Measurements from ENCODE around the gene PROB1. TPM values are rescaled to one million over a fixed set of nuclear protein-coding genes. Genes with fewer than 3 reads are reported as not detected.

The PROB1 gene
- total RNA-seq, 1 donor from 2014 or later = 1.9 TPM

DNA sequence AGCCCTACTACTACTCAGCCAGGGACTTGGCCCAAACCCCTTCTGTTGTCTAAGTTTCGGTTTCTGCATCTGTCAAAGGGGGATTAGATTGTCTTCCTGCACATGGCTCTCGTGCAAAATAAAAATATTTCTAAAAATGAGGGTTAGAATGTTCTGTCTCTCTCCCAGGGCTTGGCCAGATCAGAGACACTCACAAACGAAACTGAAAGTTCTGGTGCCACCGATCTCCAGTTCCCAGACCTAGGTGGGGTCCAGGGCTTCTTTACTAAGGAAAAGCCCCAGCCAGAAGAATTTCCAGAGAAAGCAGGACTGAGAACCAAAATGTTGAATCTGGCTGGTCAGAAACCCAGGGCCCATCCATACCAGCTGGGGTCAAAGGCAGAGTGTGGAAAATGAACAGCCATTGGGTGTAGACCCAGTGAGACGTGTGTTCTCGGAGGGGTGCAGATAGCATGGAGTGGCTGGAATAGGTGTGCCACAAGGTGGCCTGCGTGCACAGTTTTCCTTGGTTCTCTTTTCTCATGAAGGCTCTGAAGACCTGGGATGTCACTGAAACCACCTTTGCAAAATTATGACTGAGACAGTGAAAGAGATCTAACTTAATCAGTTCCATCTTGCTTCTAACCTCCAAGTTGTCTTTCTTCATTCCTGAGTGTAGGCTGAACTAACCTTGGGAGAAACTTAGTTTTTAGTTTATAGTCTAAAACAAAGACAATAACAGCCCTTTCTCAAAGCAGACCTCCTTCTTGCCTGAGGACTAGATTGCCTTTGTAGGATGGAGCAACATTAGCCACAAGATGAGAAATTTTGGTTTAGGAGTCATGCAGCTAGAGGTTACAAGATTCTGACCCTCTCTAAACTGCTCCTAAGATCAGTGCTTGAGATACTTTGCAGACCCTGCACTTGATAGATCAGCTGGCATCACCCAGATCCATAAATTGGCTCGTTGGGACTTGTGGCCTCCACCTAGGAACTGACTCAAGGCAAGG is 9.5 kb downstream of the PROB1 start:
- Histone ChIP-seq H3K27ac (peak overlapping the region; percentile 81), H3K4me1 (peaks cover 10% of the 10 kb centered on the region), H3K4me3 (peak overlapping the region; percentile 49), H3K27me3 (no peaks in the 10 kb centered on the region), H3K36me3 (no peaks in the 10 kb centered on the region), H3K9me3 (no peaks in the 10 kb centered on the region)
- ATAC-seq (no peak), DNase-seq (peak; percentile 26)
- intact Hi-C loops (cut with DNase I) = no loop called here
- peak; percentile 12 for TF ChIP-seq CTCF (IDR thresholded peaks at IDR 0.05)

- intact Hi-C loops (cut with DNase I) = no loop called here
- DNase-seq (no peak), ATAC-seq (no peak)
- Histone ChIP-seq H3K4me3 (peak overlapping the region; percentile 49), H3K9me3 (no peaks in the 10 kb centered on the region), H3K4me1 (peaks cover 10% of the 10 kb centered on the region), H3K27me3 (no peaks in the 10 kb centered on the region), H3K27ac (peak overlapping the region; percentile 81), H3K36me3 (no peaks in the 10 kb centered on the region)
- TF ChIP-seq CTCF (IDR thresholded peaks at IDR 0.05) = no peak
Measured at GRCh38 chr5:139384591-139385051, 10.3 kb downstream of the PROB1 start.

DNA sequence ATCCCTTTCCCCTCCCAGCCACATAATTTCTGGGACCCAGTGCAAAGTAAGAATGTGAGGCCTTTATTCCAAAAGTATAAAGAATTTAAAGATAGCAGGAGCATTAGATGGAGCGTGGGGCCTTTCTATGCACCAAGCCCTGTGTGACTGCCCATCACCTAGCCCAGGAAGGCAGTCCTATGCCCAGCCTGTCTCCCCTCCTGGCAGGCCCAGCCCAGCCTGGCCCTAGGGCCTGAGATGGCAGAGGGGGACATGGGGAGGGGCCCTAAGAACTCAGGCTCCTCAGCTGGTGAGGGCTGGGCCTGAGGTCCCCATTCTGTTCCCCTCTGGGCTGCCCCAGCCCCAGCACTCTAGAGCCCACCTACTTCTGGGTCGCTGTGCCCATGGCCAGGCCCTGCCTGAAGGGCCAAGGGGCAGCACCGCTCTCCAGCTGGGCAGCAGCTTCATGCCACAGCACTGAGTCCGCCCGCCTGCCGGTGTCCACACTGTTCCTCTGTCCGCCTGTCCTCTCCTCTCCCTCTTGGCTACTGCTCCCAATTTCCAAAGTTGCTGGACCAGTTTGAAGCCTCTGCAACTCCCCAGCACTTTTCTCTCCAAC is 10.8 kb downstream of the PROB1 start:
- no peak for ATAC-seq
- no peak overlapping the region for H3K27ac ChIP-seq

GRCh38 chr5:139383275-139383992 is 11.5 kb downstream of the PROB1 start, which contains the start of gene SLC23A1:
Gene SLC23A1 (minus strand): TSS chr5:139383297. CDS start chr5:139383253, 44 bp downstream.
- intact Hi-C loops (cut with DNase I) = no loop called here
- Histone ChIP-seq H3K27me3 (no peaks in the 10 kb centered on the region), H3K4me1 (peaks cover 6% of the 10 kb centered on the region), H3K27ac (no peak within 1 kb of the TSS), H3K36me3 (no peaks in the 10 kb centered on the region), H3K4me3 (no peak within 1 kb of the TSS), H3K9me3 (no peaks in the 10 kb centered on the region)
- no peak for TF ChIP-seq CTCF (IDR thresholded peaks at IDR 0.05)
- DNase-seq (peak; percentile 58), ATAC-seq (no peak)

More for the DNA sequence above, 10.8 kb downstream of the PROB1 start:
- intact Hi-C loops (cut with DNase I) = no loop called here
- H3K4me3 ChIP-seq = no peak overlapping the region
- no peaks in the 10 kb centered on the region for H3K36me3 ChIP-seq
- H3K4me1 ChIP-seq = peaks cover 10% of the 10 kb centered on the region
- peak; percentile 49 for DNase-seq
- no peaks in the 10 kb centered on the region for H3K27me3 ChIP-seq
- TF ChIP-seq CTCF (IDR thresholded peaks at IDR 0.05) = no peak
- no peaks in the 10 kb centered on the region for H3K9me3 ChIP-seq

GRCh38 chr5:139382807-139383206 is 12.1 kb downstream of the PROB1 start:
- Histone ChIP-seq H3K27me3 (no peaks in the 10 kb centered on the region), H3K4me1 (peaks cover under 1% of the 10 kb centered on the region), H3K36me3 (no peaks in the 10 kb centered on the region), H3K27ac (no peak overlapping the region), H3K9me3 (no peaks in the 10 kb centered on the region), H3K4me3 (no peak overlapping the region)
- no peak for TF ChIP-seq CTCF (IDR thresholded peaks at IDR 0.05)
- DNase-seq (peak; percentile 53), ATAC-seq (no peak)
- intact Hi-C loops (cut with DNase I) = no loop called here
